GM12878 (cell line): ENCODE measurements around the gene FRMD5.

ENCODE experiments used
- ATF7 ChIP-seq: fragments of 450-650 bp; IDR thresholded peaks from 2 replicates; pipeline ENCODE4 v1.6.1; 2016; ENCODE audit warnings: low read depth, mild to moderate bottlenecking
- CHD2 ChIP-seq: IDR thresholded peaks from 2 replicates; pipeline ENCODE4 v1.6.1; 2011; ENCODE audit warnings: low read depth, low read length, improper control_type of control experiment, borderline replicate concordance
- CREB1 ChIP-seq: IDR thresholded peaks from 2 replicates; pipeline ENCODE4 v1.6.1; 2012; ENCODE audit warnings: low read depth, mild to moderate bottlenecking, inconsistent platforms
- CTCF ChIP-seq, 3 experiments: IDR thresholded peaks in 2 of 3; conservative IDR thresholded peaks in 1 of 3; 2 replicates each; pipeline ENCODE4 v1.5.1; 2011; ENCODE audit warnings: low read depth in 3 of 3, low read length in 3 of 3, mild to moderate bottlenecking in 3 of 3, control low read depth in 2 of 3, moderate library complexity in 2 of 3, inconsistent platforms in 1 of 3, mixed read lengths in 1 of 3; ENCODE audit not compliant: control insufficient read depth in 2 of 3, insufficient read depth in 1 of 3; ENCODE audit errors: extremely low read depth in 1 of 3
- EP300 ChIP-seq, 2 experiments: fragments of 150-350 bp in 1 of 2; IDR thresholded peaks; 2 replicates each; pipeline ENCODE4 v1.6.1; 2011 to 2012; ENCODE audit warnings: low read depth in 2 of 2, low read length in 2 of 2, borderline replicate concordance in 1 of 2, improper control_type of control experiment in 1 of 2, inconsistent platforms in 1 of 2; ENCODE audit not compliant: control insufficient read depth in 1 of 2
- FOS ChIP-seq: IDR thresholded peaks from 3 replicates; pipeline ENCODE4 v1.6.1; 2011; ENCODE audit warnings: borderline replicate concordance; ENCODE audit not compliant: insufficient read length; ENCODE audit errors: extremely low read depth
- GABPA ChIP-seq: IDR thresholded peaks from 2 replicates; pipeline ENCODE4 v1.6.1; 2014; ENCODE audit warnings: antibody characterized with exemption, low read depth, mild to moderate bottlenecking, inconsistent platforms
- HDAC2 ChIP-seq: fragments of 200-600 bp; sonication (generic); IDR thresholded peaks from 2 replicates; pipeline ENCODE4 v1.6.1; 2017
- KDM1A ChIP-seq: fragments of 200-600 bp; sonication (generic); IDR thresholded peaks from 2 replicates; pipeline ENCODE4 v1.6.1; 2016; ENCODE audit warnings: borderline replicate concordance
- MTA3 ChIP-seq: IDR thresholded peaks from 2 replicates; pipeline ENCODE4 v1.6.1; 2012; ENCODE audit warnings: low read length, inconsistent platforms, borderline replicate concordance
- MYC ChIP-seq: IDR thresholded peaks from 2 replicates; pipeline ENCODE4 v1.6.1; 2011; ENCODE audit warnings: mild to moderate bottlenecking, low read length, moderate library complexity, inconsistent platforms; ENCODE audit not compliant: insufficient read depth, insufficient replicate concordance, insufficient read length, severe bottlenecking
- POLR2AphosphoS2 ChIP-seq: IDR thresholded peaks from 2 replicates; pipeline ENCODE4 v1.6.1; 2011; ENCODE audit warnings: low read depth, mild to moderate bottlenecking, low read length, improper control_type of control experiment, moderate library complexity
- REST ChIP-seq: IDR thresholded peaks from 2 replicates; pipeline ENCODE4 v1.6.1; 2012; ENCODE audit warnings: mild to moderate bottlenecking, low read depth, low read length
- TARDBP ChIP-seq: IDR thresholded peaks from 2 replicates; pipeline ENCODE4 v1.6.1; 2016; ENCODE audit warnings: borderline replicate concordance

- TF ChIP-seq CHD2 (no peak), EP300 (IDR thresholded peaks at IDR 0.05; ENCODE audit: borderline replicate concordance in 1 of 2, control insufficient read depth in 1 of 2, low read depth in 2 of 2, low read length in 2 of 2) (no peak), ATF7 (no peak), HDAC2 (no peak), TARDBP (no peak), CTCF (IDR thresholded peaks at IDR 0.05 in 2 of 3, conservative IDR thresholded peaks at IDR 0.05 in 1 of 3; ENCODE audit: control insufficient read depth in 2 of 3, extremely low read depth in 1 of 3, insufficient read depth in 1 of 3, low read depth in 3 of 3, low read length in 3 of 3) (no peak), CREB1 (no peak), MTA3 (no peak), MYC (no peak), KDM1A (no peak), POLR2AphosphoS2 (no peak), GABPA (no peak), REST (no peak), FOS (no peak)
Observed at GRCh38 chr15:43845421-43845820, 349.6 kb downstream of the FRMD5 start.
